Uterus (tissue), 2 donors: Measurements from ENCODE around the gene UNC13B.

ENCODE experiments used
- CTCF ChIP-seq, 4 experiments: fragments of 200-600 bp in 2 of 4; fragments of 450-650 bp in 2 of 4; sonication (generic) in 2 of 4; IDR thresholded peaks; one replicate each; pipeline ENCODE4 v1.5.1; 2016 to 2019; ENCODE audit warnings: antibody characterized with exemption in 4 of 4, mild to moderate bottlenecking in 2 of 4, moderate library complexity in 1 of 4
- POLR2A ChIP-seq, 2 donors: fragments of 450-650 bp; IDR thresholded peaks; one replicate each; pipeline ENCODE4 v1.6.1; 2016; ENCODE audit warnings: antibody characterized with exemption in 2 of 2, mild to moderate bottlenecking in 1 of 2, moderate library complexity in 1 of 2

- TF ChIP-seq CTCF (IDR thresholded peaks at IDR 0.05) = no peak
- TF ChIP-seq POLR2A (IDR thresholded peaks at IDR 0.05) = no peak
These were observed 284.2 kb downstream of the UNC13B start for GRCh38 chr9:35446012-35446411.
